ENCODE data around the gene IMPA2. TPM values are rescaled to one million over a fixed set of nuclear protein-coding genes. Genes with fewer than 3 reads are reported as not detected.
A peak's percentile ranks its signal among the peaks of the same experiment; 100 is the strongest.

IMPA2 gene
- total RNA-seq, 6 experiments from 2014 or later, result 1.2 to 2.5 (median 1.5) TPM

- DNase-seq, result peak; percentile 36
- peak overlapping the region; percentile 64 for H3K27ac Mint-ChIP-seq
- no peaks in the 10 kb centered on the region for H3K36me3 Mint-ChIP-seq (ENCODE audit: low read depth)
- TF ChIP-seq CTCF (IDR thresholded peaks at IDR 0.05), result no peak
- no peaks in the 10 kb centered on the region for H3K9me3 Mint-ChIP-seq
- peaks cover 42% of the 10 kb centered on the region for H3K4me1 Mint-ChIP-seq (ENCODE audit: low read depth)
- H3K27me3 Mint-ChIP-seq (ENCODE audit: insufficient read depth), result no peaks in the 10 kb centered on the region; the same call in 1 of the 2 replicates
- peak overlapping the region; percentile 54 for H3K4me3 Mint-ChIP-seq
Observed at GRCh38 chr18:11948852-11949523, 32.3 kb upstream of the IMPA2 start.

GRCh38 chr18:11950824-11951223 lies 30.5 kb upstream of the IMPA2 start:
- Mint-ChIP-seq H3K9me3 (peaks cover 5% of the 10 kb centered on the region), H3K4me1 (ENCODE audit: low read depth) (peaks cover 60% of the 10 kb centered on the region), H3K27ac (no peak overlapping the region), H3K36me3 (ENCODE audit: low read depth) (no peaks in the 10 kb centered on the region), H3K27me3 (ENCODE audit: insufficient read depth) (no peaks in the 10 kb centered on the region), H3K4me3 (no peak overlapping the region)
- DNase-seq, result no peak
- no peak for TF ChIP-seq CTCF (IDR thresholded peaks at IDR 0.05)

GRCh38 chr18:11951390-11951851 lies 29.9 kb upstream of the IMPA2 start:
- Mint-ChIP-seq H3K9me3 (peaks cover 7% of the 10 kb centered on the region), H3K27me3 (ENCODE audit: insufficient read depth) (no peaks in the 10 kb centered on the region), H3K36me3 (ENCODE audit: low read depth) (peaks cover under 1% of the 10 kb centered on the region), H3K4me3 (no peak overlapping the region), H3K4me1 (ENCODE audit: low read depth) (peaks cover 55% of the 10 kb centered on the region), H3K27ac (no peak overlapping the region)
- TF ChIP-seq CTCF (IDR thresholded peaks at IDR 0.05), result no peak
- DNase-seq, result no peak

- peaks cover 40% of the 10 kb centered on the region for H3K4me1 Mint-ChIP-seq (ENCODE audit: low read depth)
- no peaks in the 10 kb centered on the region for H3K27me3 Mint-ChIP-seq (ENCODE audit: insufficient read depth)
- no peak overlapping the region for H3K4me3 Mint-ChIP-seq
- no peak for DNase-seq
- H3K27ac Mint-ChIP-seq, result no peak overlapping the region
- no peak for TF ChIP-seq CTCF (IDR thresholded peaks at IDR 0.05)
- peaks cover 24% of the 10 kb centered on the region for H3K9me3 Mint-ChIP-seq
- peaks cover 16% of the 10 kb centered on the region for H3K36me3 Mint-ChIP-seq (ENCODE audit: low read depth)
Observed at GRCh38 chr18:11953113-11953512, 28.2 kb upstream of the IMPA2 start.

GRCh38 chr18:11955239-11956029 lies 25.9 kb upstream of the IMPA2 start:
- Mint-ChIP-seq H3K9me3 (peaks cover 28% of the 10 kb centered on the region), H3K27ac (peak overlapping the region; percentile 87), H3K4me1 (ENCODE audit: low read depth) (peaks cover 21% of the 10 kb centered on the region), H3K4me3 (peak overlapping the region; percentile 65), H3K36me3 (ENCODE audit: low read depth) (peaks cover 16% of the 10 kb centered on the region), H3K27me3 (ENCODE audit: insufficient read depth) (no peaks in the 10 kb centered on the region)
- DNase-seq, result peak; percentile 73
- TF ChIP-seq CTCF (IDR thresholded peaks at IDR 0.05), result no peak
